A549 (cell line): ENCODE data around the gene SLIT3.

Source experiments
- BHLHE40 ChIP-seq: IDR thresholded peaks from 2 replicates; pipeline ENCODE4 v1.6.1; 2012; ENCODE audit warnings: low read depth, low read length, inconsistent platforms
- CEBPB ChIP-seq, 2 experiments: fragments of >200 bp in 1 of 2; sonication (Bioruptor Twin) in 1 of 2; formaldehyde crosslinking in 1 of 2; IDR thresholded peaks; 2 replicates each; pipeline ENCODE4 v1.6.1; 2012 to 2016
- CTCF ChIP-seq: fragments of >200 bp; sonication (Bioruptor Twin); formaldehyde crosslinking; IDR thresholded peaks from 3 replicates; pipeline ENCODE4 v1.5.1; 2016
- ELK1 ChIP-seq: fragments of 150-350 bp; IDR thresholded peaks from 2 replicates; pipeline ENCODE4 v1.6.1; 2014; ENCODE audit warnings: low read depth, mild to moderate bottlenecking, low read length
- EP300 ChIP-seq, 2 experiments: fragments of >200 bp; sonication (Bioruptor Twin); formaldehyde crosslinking; IDR thresholded peaks; 2 replicates in 1 of 2; 3 replicates in 1 of 2; pipeline ENCODE4 v1.6.1; 2016 to 2017
- HOXA7 ChIP-seq: fragments of 250-450 bp; sonication (Bioruptor Pico); IDR thresholded peaks from 2 replicates; pipeline ENCODE4 v1.5.0; 2020; ENCODE audit warnings: mild to moderate bottlenecking, moderate library complexity
- KDM5A ChIP-seq: fragments of 200-600 bp; sonication (generic); IDR thresholded peaks from 2 replicates; pipeline ENCODE4 v1.6.1; 2016; ENCODE audit warnings: antibody characterized with exemption, mild to moderate bottlenecking
- POLR2A ChIP-seq: IDR thresholded peaks from 2 replicates; pipeline ENCODE4 v1.6.1; 2012; ENCODE audit warnings: mild to moderate bottlenecking, low read length
- REST ChIP-seq: fragments of 200-600 bp; sonication (generic); IDR thresholded peaks from 2 replicates; pipeline ENCODE4 v1.6.1; 2016; ENCODE audit warnings: antibody characterized with exemption, mild to moderate bottlenecking, moderate library complexity
- RFX5 ChIP-seq: fragments of 450-650 bp; IDR thresholded peaks from 2 replicates; pipeline ENCODE4 v1.7.1; 2014; ENCODE audit warnings: antibody characterized with exemption, mild to moderate bottlenecking, moderate library complexity
- TP53 ChIP-seq: fragments of 250-450 bp; sonication (Bioruptor Pico); IDR thresholded peaks from 2 replicates; pipeline ENCODE4 v1.5.0; 2021; ENCODE audit warnings: mild to moderate bottlenecking, moderate library complexity
- TF ChIP-seq, protein P1 (sequence below): IDR thresholded peaks from 2 replicates; pipeline ENCODE4 v1.6.1; 2012
- TF ChIP-seq, protein P2 (sequence below): IDR thresholded peaks from 2 replicates; pipeline ENCODE4 v1.6.1; 2012

GRCh38 chr5:168872246-168872645 is 428.7 kb downstream of the SLIT3 start:
- TF ChIP-seq REST (no peak), POLR2A (no peak), CTCF (no peak), HOXA7 (CRISPR knock-in tag) (no peak), EP300 (IDR thresholded peaks at IDR 0.05) (no peak), TP53 (CRISPR knock-in tag) (no peak), CEBPB (IDR thresholded peaks at IDR 0.05) (no peak), KDM5A (no peak), RFX5 (no peak), BHLHE40 (no peak), ELK1 (no peak)
- TF ChIP-seq, protein P1, sequence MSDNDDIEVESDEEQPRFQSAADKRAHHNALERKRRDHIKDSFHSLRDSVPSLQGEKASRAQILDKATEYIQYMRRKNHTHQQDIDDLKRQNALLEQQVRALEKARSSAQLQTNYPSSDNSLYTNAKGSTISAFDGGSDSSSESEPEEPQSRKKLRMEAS: no peak
- TF ChIP-seq, protein P2, sequence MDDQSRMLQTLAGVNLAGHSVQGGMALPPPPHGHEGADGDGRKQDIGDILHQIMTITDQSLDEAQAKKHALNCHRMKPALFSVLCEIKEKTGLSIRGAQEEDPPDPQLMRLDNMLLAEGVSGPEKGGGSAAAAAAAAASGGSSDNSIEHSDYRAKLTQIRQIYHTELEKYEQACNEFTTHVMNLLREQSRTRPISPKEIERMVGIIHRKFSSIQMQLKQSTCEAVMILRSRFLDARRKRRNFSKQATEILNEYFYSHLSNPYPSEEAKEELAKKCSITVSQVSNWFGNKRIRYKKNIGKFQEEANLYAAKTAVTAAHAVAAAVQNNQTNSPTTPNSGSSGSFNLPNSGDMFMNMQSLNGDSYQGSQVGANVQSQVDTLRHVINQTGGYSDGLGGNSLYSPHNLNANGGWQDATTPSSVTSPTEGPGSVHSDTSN: no peak
